Ascending aorta (tissue), 2 donors: Measurements from ENCODE around the gene LNX1. TPM values are rescaled to one million over a fixed set of nuclear protein-coding genes. Genes with fewer than 3 reads are reported as not detected.

ENCODE experiments used
- DNase-seq, 2 donors: peaks; one replicate each; pipeline ENCODE4 v3.0.0-alpha.2; 2019; ENCODE audit warnings: low spot score in 2 of 2
- H3K27ac ChIP-seq, 2 donors: fragments of 200-600 bp; sonication (generic); one replicate each; pipeline ENCODE4 v1.5.1; 2016 to 2017; ENCODE audit warnings: mild to moderate bottlenecking in 1 of 2
- H3K27me3 ChIP-seq: fragments of 200-600 bp; sonication (generic); one replicate; pipeline ENCODE4 v1.5.1; 2017
- H3K36me3 ChIP-seq, 2 donors: fragments of 200-600 bp; sonication (generic); one replicate each; pipeline ENCODE4 v1.5.1; 2016
- H3K4me1 ChIP-seq, 2 donors: fragments of 200-600 bp; sonication (generic); one replicate each; pipeline ENCODE4 v1.5.1; 2016 to 2017; ENCODE audit warnings: mild to moderate bottlenecking in 1 of 2
- H3K4me3 ChIP-seq, 2 donors: fragments of 200-600 bp; sonication (generic); one replicate each; pipeline ENCODE4 v1.5.1; 2016 to 2017; ENCODE audit warnings: mild to moderate bottlenecking in 1 of 2
- H3K9me3 ChIP-seq, 2 donors: fragments of 200-600 bp; sonication (generic); one replicate each; pipeline ENCODE4 v1.5.1; 2016
- intact Hi-C: fragments of 100-400 bp; cut with DNase I; formaldehyde crosslinking; loops from one replicate; pipeline ENCODE4 v1.15.1; 2023
- total RNA-seq: library from RNA; depleted of rRNA; stranded (reverse); fragments of >200 nt; gene quantifications from one replicate; pipeline ENCODE4 v1.1.0, GENCODE V29; 2016
- TF ChIP-seq, protein P1 (sequence below), 3 experiments: fragments of 200-600 bp in 2 of 3; fragments of 450-650 bp in 1 of 3; sonication (generic) in 2 of 3; IDR thresholded peaks; one replicate each; pipeline ENCODE4 v1.5.1; 2016 to 2019; ENCODE audit warnings: antibody characterized with exemption in 3 of 3, mild to moderate bottlenecking in 1 of 3, moderate library complexity in 1 of 3

LNX1 gene
- total RNA-seq, 1 donor from 2014 or later, result 4.0 TPM

DNA sequence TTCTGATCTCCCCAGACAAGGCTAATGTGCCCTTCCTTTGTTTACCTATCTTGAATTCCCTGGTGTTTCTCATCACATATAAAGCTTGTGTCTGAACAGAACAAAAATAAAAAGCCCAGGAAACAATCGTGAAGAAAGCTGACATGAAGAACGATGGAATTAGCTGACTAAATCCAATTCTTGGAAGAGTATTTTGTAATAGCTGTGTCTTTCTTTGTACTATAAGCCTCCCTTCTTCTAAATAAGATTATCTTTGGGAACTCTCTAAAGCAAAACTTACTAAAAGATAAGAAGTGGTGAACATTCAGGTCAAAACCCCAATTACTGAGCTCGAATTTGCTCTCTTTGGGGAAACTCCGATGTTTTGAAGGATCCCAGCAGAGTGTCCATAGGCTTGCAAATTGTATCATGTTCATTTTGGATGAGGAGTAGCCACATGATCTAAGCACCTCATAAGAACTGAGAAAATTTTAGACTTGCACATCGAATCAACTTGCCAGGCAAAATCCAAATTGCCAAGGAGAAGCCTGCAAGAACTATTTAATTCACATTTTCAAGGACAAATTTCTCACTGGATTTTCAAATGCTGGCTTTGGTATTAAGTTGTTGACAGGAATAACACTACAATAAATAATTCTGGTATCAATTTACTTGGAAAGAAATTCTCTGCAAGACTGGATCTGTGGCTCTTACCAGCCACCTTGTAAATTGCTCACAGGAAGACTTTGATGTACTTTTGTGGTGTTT, 106.2 kb downstream of the LNX1 start:
- intact Hi-C loops, result no loop called here
- H3K4me1 ChIP-seq, result no peaks in the 10 kb centered on the region
- no peaks in the 10 kb centered on the region for H3K36me3 ChIP-seq
- H3K9me3 ChIP-seq, result no peaks in the 10 kb centered on the region
- H3K27ac ChIP-seq, result no peak overlapping the region
- TF ChIP-seq, protein P1, sequence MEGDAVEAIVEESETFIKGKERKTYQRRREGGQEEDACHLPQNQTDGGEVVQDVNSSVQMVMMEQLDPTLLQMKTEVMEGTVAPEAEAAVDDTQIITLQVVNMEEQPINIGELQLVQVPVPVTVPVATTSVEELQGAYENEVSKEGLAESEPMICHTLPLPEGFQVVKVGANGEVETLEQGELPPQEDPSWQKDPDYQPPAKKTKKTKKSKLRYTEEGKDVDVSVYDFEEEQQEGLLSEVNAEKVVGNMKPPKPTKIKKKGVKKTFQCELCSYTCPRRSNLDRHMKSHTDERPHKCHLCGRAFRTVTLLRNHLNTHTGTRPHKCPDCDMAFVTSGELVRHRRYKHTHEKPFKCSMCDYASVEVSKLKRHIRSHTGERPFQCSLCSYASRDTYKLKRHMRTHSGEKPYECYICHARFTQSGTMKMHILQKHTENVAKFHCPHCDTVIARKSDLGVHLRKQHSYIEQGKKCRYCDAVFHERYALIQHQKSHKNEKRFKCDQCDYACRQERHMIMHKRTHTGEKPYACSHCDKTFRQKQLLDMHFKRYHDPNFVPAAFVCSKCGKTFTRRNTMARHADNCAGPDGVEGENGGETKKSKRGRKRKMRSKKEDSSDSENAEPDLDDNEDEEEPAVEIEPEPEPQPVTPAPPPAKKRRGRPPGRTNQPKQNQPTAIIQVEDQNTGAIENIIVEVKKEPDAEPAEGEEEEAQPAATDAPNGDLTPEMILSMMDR (IDR thresholded peaks at IDR 0.05), result no peak
- no peak overlapping the region for H3K4me3 ChIP-seq
- DNase-seq, result no peak
- H3K27me3 ChIP-seq, result no peaks in the 10 kb centered on the region

DNA sequence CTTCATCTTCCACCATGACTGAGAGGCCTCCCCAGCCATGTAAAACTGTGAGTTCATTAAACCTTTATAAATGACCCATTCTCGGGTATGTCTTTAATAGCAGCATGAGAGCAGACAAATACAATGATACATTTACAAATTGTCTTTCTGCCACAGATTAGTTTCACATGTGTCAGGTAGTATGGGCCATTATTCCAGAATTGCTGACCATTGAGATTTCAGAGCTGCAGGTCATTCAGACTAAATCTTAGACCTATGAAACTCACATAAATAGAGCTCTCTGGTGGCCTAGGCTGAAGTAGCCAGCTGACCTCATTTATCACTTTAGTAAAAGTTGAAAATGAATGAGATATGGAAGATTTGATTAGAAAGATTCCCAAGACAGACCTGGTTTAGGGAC, 108.0 kb downstream of the LNX1 start:
- no peaks in the 10 kb centered on the region for H3K36me3 ChIP-seq
- TF ChIP-seq, protein P1 (IDR thresholded peaks at IDR 0.05), result no peak
- H3K27me3 ChIP-seq, result no peaks in the 10 kb centered on the region
- H3K27ac ChIP-seq, result no peak overlapping the region
- H3K4me1 ChIP-seq, result no peaks in the 10 kb centered on the region
- no peaks in the 10 kb centered on the region for H3K9me3 ChIP-seq
- no peak for DNase-seq
- H3K4me3 ChIP-seq, result no peak overlapping the region
- intact Hi-C loops, result no loop called here

DNA sequence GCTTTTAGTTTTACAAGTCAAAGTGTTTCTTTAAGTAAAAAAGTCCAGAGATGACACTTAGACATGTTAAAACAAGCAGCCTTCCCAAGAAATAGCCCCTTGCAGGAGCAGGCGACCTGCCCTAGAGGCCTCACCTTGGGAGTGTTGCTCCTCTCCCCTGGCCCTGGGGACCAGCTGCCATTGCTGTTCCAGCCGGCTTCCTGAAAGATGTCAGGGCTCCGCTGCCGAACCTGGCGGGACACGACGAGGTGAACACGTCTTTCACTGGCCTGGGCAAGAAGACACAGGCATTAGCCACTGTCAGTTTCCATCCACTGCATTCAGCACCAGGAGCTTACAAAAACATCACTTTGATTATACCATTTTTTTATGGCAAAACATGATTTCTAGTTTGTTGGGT, 109.7 kb downstream of the LNX1 start:
- DNase-seq, result no peak
- H3K27ac ChIP-seq, result no peak overlapping the region
- no peaks in the 10 kb centered on the region for H3K36me3 ChIP-seq
- no peaks in the 10 kb centered on the region for H3K27me3 ChIP-seq
- H3K9me3 ChIP-seq, result no peaks in the 10 kb centered on the region
- no peak overlapping the region for H3K4me3 ChIP-seq
- TF ChIP-seq, protein P1 (IDR thresholded peaks at IDR 0.05), result no peak
- no peaks in the 10 kb centered on the region for H3K4me1 ChIP-seq
- intact Hi-C loops, result no loop called here

DNA sequence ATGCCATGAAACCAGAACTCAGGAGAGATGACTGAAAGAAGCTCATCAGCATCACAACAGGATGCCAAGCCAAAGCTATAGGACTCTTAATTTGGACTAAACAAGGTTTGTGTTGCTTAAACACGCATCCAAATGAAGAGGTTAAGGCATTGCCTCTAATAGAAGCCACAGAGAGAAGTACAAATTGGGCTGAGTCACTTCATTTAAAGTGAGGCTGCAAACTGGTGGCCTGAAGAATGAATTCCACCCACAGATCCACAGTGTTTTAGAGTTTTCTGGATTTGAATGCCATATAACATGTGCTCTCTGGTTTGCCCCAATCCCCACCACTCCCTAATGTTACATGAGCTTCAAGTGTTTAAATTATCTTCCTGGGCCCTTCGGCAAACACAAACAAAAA, 110.4 kb downstream of the LNX1 start:
- H3K27ac ChIP-seq, result no peak overlapping the region
- TF ChIP-seq, protein P1 (IDR thresholded peaks at IDR 0.05), result no peak
- no peak overlapping the region for H3K4me3 ChIP-seq
- no peaks in the 10 kb centered on the region for H3K36me3 ChIP-seq
- no peaks in the 10 kb centered on the region for H3K9me3 ChIP-seq
- H3K27me3 ChIP-seq, result no peaks in the 10 kb centered on the region
- intact Hi-C loops, result no loop called here
- H3K4me1 ChIP-seq, result peaks cover 0 to 2% of the 10 kb centered on the region in 2 donors
- DNase-seq, result no peak

DNA sequence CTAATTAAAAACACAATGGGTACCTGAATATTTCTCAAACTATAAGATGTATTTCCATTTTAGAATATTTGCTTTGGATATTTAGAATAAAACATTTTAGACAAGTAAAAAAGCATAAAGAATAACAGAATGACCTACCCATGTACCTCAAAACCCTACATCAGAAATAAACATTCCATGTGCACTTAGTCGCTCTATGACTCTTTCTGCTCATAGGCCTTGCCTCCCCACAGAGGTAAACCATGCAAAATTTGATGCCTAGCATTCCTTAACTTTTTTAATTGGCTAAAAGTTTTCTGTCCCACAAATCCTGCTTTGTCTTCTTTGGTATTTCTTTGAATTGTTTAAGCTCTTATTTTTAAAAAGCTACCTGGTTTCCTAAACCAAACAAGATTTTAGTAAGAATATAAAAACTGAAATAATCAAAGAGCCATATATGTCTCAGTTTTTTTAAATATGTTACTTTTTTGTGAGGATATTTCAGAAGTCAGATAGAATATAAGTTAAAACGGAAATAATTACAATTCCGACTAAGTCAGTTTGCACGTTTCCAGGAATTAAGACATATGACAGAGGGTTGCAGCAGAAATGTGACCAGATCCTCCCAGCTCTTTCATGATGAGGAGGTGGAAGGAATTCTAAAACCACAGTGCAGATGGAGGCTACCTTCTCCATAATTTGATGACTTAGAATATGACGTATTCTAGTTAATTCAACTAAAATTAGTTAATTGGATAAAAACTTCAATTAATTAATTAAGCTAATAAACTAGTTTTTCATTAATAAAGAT, 111.4 kb downstream of the LNX1 start:
- intact Hi-C loops, result no loop called here
- no peak overlapping the region for H3K4me3 ChIP-seq

More for the DNA sequence above, 111.4 kb downstream of the LNX1 start:
- Histone ChIP-seq H3K9me3 (no peaks in the 10 kb centered on the region), H3K27me3 (no peaks in the 10 kb centered on the region), H3K27ac (no peak overlapping the region), H3K36me3 (no peaks in the 10 kb centered on the region), H3K4me1 (peaks cover 0 to 2% of the 10 kb centered on the region in 2 donors)
- no peak for DNase-seq
- TF ChIP-seq, protein P1 (IDR thresholded peaks at IDR 0.05), result no peak
